Type B pancreatic cell (in vitro differentiated cells): ENCODE measurements around the gene CSNK1E. TPM values are rescaled to one million over a fixed set of nuclear protein-coding genes. Genes with fewer than 3 reads are reported as not detected.
A peak's percentile ranks its signal among the peaks of the same experiment; 100 is the strongest.

Experiments used
- DNase-seq: peaks from one replicate; pipeline ENCODE4 v3.0.0; 2021; ENCODE audit warnings: mixed read lengths; ENCODE audit not compliant: unreplicated experiment; ENCODE audit errors: extremely low spot score
- H3K27ac Mint-ChIP-seq: 2 replicates; pipeline ENCODE4 v1.8.0; 2021; ENCODE audit warnings: mild to moderate bottlenecking, mixed read lengths
- H3K27me3 Mint-ChIP-seq: 2 replicates; pipeline ENCODE4 v1.8.0; 2021; ENCODE audit warnings: mixed read lengths
- H3K36me3 Mint-ChIP-seq: 2 replicates; pipeline ENCODE4 v1.8.0; 2021; ENCODE audit warnings: mixed read lengths
- H3K4me1 Mint-ChIP-seq: one replicate; pipeline ENCODE4 v1.8.0; 2021; ENCODE audit warnings: mixed read lengths; ENCODE audit not compliant: unreplicated experiment
- H3K4me3 Mint-ChIP-seq: 2 replicates; pipeline ENCODE4 v1.8.0; 2021; ENCODE audit warnings: mild to moderate bottlenecking, mixed read lengths
- H3K9me3 Mint-ChIP-seq: 2 replicates; pipeline ENCODE4 v1.8.0; 2021; ENCODE audit warnings: mixed read lengths
- total RNA-seq: library from RNA; stranded (reverse); gene quantifications from 2 replicates; pipeline ENCODE4 v1.2.1, GENCODE V29; 2021; ENCODE audit warnings: low replicate concordance
- TF ChIP-seq, protein P1 (sequence below): fragments of 200-600 bp; sonication (generic); conservative IDR thresholded peaks from 2 replicates; pipeline ENCODE4 v1.5.0; 2021; ENCODE audit warnings: antibody characterized with exemption, mild to moderate bottlenecking

Gene CSNK1E
- total RNA-seq, 1 donor from 2014 or later = 199 TPM

DNA sequence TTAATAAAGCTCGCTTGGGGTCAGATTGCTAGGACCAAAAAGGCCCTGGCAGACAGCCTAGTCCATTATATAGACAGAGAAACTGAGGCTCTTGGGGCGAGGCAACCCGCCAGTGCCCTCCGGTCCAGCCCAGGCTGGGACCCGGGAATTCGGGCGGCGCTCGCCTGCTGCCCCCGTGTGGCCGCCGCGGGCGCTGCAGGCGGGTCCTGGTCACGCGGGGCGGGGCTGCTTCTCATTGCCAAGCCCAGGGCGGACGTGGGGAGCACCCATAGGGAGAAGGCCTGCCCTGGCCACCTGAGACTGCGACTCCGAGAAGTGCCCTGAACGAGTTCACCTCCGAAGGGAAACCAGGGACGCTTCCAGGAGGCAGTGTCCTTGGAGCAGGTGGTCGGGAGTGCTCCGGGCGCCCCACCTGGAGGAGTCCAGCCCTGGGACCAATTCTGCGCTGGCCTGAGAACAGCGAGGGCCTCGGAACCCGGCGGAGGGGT, 36.0 kb upstream of the CSNK1E start:
- Mint-ChIP-seq H3K27me3 (no peaks in the 10 kb centered on the region), H3K4me1 (no peaks in the 10 kb centered on the region), H3K36me3 (peaks cover 4% of the 10 kb centered on the region), H3K9me3 (no peaks in the 10 kb centered on the region), H3K27ac (no peak overlapping the region), H3K4me3 (no peak overlapping the region)
- peak; percentile 85 for DNase-seq
- TF ChIP-seq, protein P1, sequence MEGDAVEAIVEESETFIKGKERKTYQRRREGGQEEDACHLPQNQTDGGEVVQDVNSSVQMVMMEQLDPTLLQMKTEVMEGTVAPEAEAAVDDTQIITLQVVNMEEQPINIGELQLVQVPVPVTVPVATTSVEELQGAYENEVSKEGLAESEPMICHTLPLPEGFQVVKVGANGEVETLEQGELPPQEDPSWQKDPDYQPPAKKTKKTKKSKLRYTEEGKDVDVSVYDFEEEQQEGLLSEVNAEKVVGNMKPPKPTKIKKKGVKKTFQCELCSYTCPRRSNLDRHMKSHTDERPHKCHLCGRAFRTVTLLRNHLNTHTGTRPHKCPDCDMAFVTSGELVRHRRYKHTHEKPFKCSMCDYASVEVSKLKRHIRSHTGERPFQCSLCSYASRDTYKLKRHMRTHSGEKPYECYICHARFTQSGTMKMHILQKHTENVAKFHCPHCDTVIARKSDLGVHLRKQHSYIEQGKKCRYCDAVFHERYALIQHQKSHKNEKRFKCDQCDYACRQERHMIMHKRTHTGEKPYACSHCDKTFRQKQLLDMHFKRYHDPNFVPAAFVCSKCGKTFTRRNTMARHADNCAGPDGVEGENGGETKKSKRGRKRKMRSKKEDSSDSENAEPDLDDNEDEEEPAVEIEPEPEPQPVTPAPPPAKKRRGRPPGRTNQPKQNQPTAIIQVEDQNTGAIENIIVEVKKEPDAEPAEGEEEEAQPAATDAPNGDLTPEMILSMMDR = peak; percentile 99

DNA sequence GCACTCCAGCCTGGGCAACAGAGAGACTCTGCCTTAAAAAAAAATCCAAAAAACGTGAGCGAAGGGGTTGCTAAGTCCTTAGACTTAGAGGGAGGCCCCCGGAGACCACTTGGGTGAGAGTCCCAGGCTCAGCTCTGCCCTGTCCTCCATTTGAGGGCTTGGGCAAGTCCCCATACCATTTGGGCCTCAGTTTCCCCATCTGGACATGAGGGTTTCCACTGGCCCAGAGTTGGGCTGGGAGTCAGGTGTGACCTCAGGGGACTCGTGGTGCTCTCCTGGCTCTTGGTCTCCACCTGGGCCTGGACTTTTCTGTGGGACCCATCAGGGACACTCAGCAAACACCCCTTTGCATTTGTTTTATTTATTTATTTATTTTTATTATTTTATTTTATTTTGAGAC, 35.2 kb upstream of the CSNK1E start:
- Mint-ChIP-seq H3K4me1 (no peaks in the 10 kb centered on the region), H3K27me3 (no peaks in the 10 kb centered on the region), H3K9me3 (no peaks in the 10 kb centered on the region), H3K4me3 (no peak overlapping the region), H3K36me3 (peaks cover 4% of the 10 kb centered on the region), H3K27ac (no peak overlapping the region)
- TF ChIP-seq, protein P1 = no peak
- DNase-seq = no peak

DNA sequence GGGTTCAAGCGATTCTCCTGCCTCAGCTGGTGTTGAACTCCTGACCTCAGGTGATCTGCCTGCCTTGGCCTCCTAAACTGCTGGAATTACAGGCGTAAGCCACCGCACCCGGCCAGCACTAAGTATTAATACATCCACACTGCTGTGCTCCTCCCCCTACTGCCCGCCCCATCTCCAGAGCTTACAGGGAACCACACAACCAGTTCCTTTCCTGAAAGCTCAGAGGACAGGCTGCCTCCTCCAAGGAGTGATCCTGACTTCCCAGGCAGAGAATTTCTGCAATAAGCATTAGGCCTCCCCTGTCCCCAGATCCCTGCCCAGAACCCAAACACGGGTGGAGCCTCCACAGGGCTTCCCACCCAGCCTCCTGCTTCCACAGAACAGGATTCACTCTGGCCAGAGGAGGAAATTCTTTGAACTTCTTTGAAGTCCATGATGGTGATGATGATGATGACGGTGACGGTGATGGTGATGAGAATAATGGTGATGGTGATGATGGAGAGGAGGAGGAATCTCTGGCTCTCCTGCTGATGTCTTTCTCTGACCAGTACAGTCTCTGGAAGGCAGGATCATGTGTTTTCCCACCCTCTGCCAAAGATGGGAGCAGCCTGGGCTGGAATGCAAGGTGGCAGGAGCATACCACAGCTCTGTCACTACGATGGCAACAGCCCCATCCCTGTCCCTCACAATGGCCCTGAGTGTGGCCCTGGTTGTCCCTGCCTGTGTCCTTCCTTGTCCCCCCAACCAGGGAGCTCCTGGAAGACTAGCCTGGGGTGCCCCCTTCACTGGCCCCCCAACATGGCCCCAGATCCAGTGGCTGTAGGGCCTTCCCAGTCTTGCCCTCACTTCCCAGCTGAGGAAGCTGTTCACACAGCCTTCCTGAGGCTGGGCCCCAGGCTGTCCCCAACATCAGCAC, 33.5 kb upstream of the CSNK1E start:
- Mint-ChIP-seq H3K36me3 (peaks cover 4% of the 10 kb centered on the region), H3K4me3 (no peak overlapping the region), H3K27me3 (no peaks in the 10 kb centered on the region), H3K27ac (no peak overlapping the region), H3K9me3 (no peaks in the 10 kb centered on the region), H3K4me1 (peaks cover 5% of the 10 kb centered on the region)
- peak; percentile 54 for DNase-seq
- TF ChIP-seq, protein P1 = no peak

DNA sequence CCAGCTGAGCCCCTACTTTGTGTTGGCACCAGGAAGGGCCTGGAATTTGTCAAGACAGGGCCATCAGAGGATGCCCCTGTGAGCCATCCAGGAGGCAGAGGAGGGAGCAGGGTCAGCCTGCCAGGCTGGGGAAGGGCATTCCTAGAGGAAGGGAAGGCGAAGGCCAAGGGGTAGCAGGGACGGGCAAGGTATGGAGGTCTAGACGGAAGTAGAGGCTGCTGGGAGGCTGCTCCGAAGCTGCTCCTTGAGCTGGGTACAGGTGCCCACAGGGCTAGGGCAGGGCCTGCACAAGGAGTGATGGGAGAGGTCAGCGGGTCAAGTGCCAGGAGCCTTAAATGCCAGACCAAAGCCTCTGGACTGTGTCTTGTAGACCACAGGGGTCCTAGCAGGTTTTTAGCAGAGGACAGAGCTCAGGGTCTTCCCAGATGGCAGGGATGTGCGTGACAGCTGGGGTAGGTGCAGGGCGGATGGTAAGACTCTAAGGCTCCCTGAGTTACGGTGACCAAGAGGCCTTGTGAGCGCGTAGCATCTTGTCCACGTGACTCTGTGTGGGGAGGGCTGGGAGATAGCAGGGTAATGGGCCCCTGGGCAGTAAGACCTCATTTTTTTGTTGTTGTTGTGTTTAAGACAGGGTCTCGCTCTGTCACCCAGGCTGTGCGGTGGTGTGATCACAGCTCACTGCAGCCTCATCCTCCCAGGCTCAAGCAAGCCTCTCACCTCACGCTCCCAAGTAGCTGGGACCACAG, 31.7 kb upstream of the CSNK1E start:
- H3K27me3 Mint-ChIP-seq = no peaks in the 10 kb centered on the region
- H3K36me3 Mint-ChIP-seq = peaks cover 4% of the 10 kb centered on the region
- peak overlapping the region; percentile 66 for H3K27ac Mint-ChIP-seq
- H3K9me3 Mint-ChIP-seq = no peaks in the 10 kb centered on the region
- TF ChIP-seq, protein P1 = no peak
- H3K4me3 Mint-ChIP-seq = no peak overlapping the region
- peaks cover 5% of the 10 kb centered on the region for H3K4me1 Mint-ChIP-seq
- DNase-seq = peak; percentile 60

DNA sequence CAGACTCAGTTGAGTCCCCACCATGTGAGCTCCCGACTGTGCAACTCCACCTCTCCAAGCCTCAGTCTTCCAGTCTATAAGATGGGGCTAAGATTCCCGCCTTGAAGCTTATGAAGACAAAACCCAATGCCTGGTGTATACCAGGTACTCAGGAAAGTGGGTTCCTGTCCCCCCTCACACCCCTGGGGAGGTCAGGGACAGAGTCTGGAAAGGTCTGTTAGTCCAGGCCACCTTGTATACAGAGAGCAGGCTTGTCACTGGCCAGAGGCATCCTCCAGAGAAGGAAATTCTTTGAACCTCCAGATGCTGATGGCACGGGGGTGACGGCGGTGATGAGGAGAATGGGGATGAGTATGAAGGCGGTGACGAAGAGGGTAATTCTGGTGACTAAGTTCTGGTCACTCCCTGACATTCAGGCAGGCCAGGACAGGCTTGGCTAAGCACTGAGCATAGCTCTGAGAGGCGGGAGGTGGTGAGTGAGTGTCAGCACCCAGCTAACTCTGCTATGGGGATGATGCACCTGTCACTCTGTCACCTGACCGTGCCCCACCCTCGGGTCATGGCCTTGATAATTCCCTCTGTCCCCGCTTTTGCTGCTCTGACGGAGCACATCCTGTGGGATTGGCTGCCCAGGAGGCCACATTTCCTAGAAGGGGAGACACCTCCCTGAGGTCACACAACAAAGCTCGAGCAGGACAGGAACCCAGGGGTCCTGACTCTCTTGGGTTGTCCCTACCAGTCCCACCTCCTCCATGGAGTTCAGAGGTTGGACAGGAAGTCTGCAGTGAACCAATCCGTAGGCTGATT, 30.9 kb upstream of the CSNK1E start:
- peaks cover 5% of the 10 kb centered on the region for H3K4me1 Mint-ChIP-seq
- no peaks in the 10 kb centered on the region for H3K9me3 Mint-ChIP-seq
- peak overlapping the region; percentile 66 for H3K27ac Mint-ChIP-seq
- TF ChIP-seq, protein P1 = no peak
- H3K4me3 Mint-ChIP-seq = no peak overlapping the region
- H3K36me3 Mint-ChIP-seq = peaks cover 4% of the 10 kb centered on the region
- peak; percentile 61 for DNase-seq
- no peaks in the 10 kb centered on the region for H3K27me3 Mint-ChIP-seq
